GM15510 (cell line): ENCODE data around the gene NEDD4.

Source experiments
- POLR2A ChIP-seq: IDR thresholded peaks from 3 replicates; pipeline ENCODE4 v1.6.1; 2011; ENCODE audit warnings: borderline replicate concordance; ENCODE audit not compliant: insufficient read length; ENCODE audit errors: extremely low read depth

The NEDD4 gene

GRCh38 chr15:55915876-55916567 lies 77.4 kb downstream of the NEDD4 start:
- no peak for TF ChIP-seq POLR2A

GRCh38 chr15:55915221-55915620 lies 78.2 kb downstream of the NEDD4 start:
- TF ChIP-seq POLR2A: no peak

GRCh38 chr15:55914446-55914845 lies 79.0 kb downstream of the NEDD4 start:
- TF ChIP-seq POLR2A: no peak

- no peak for TF ChIP-seq POLR2A
Measured at GRCh38 chr15:55912982-55913381, 80.4 kb downstream of the NEDD4 start.

GRCh38 chr15:55909036-55909811 lies 84.2 kb downstream of the NEDD4 start:
- TF ChIP-seq POLR2A: no peak

- TF ChIP-seq POLR2A: no peak
Measured at GRCh38 chr15:55907797-55908196, 85.6 kb downstream of the NEDD4 start.

- TF ChIP-seq POLR2A: no peak
Measured at GRCh38 chr15:55902981-55903380, 90.4 kb downstream of the NEDD4 start.

GRCh38 chr15:55900019-55900418 lies 93.4 kb downstream of the NEDD4 start:
- TF ChIP-seq POLR2A: no peak

- no peak for TF ChIP-seq POLR2A
Measured at GRCh38 chr15:55899537-55899936, 93.9 kb downstream of the NEDD4 start.

GRCh38 chr15:55897560-55898336 lies 95.7 kb downstream of the NEDD4 start:
- no peak for TF ChIP-seq POLR2A

GRCh38 chr15:55894399-55894965 lies 98.9 kb downstream of the NEDD4 start:
- TF ChIP-seq POLR2A: no peak

- no peak for TF ChIP-seq POLR2A
Measured at GRCh38 chr15:55893852-55894251, 99.6 kb downstream of the NEDD4 start.

- TF ChIP-seq POLR2A: no peak
Measured at GRCh38 chr15:55891196-55891595, 102.2 kb downstream of the NEDD4 start.

GRCh38 chr15:55884223-55884622 lies 109.2 kb downstream of the NEDD4 start:
- no peak for TF ChIP-seq POLR2A

- TF ChIP-seq POLR2A: no peak
Measured at GRCh38 chr15:55879181-55879580, 114.2 kb downstream of the NEDD4 start.
